ENCODE results near the gene MME.
"Not testable (repeated sequence)": the region's sequence is repeated elsewhere in the genome, so short reads cannot be mapped to it uniquely, and the experiment has no call there.

The MME gene

DNA sequence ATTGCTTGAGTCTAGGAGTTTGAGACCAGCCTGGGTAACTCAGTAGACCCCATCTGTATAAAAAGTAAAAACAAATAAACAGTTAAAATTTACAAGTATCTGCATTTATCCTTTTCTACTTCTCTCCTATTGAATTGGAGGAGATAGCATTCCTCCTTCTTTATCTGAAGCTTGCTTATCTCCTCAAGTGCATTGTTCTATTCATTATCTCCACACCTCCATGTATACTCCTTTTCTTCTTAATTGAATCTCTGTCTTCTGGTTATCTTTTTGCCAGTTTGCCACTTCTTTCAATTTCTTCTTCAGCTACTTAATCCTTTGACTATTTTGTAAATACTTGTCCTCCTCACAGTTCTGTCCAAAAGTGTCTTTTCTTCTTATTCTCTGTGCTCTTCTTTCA, 124.7 kb downstream of the MME start:
- no peak for TF ChIP-seq ZNF274 (IDR thresholded peaks at IDR 0.05; ENCODE audit: low read depth, low read length)

DNA sequence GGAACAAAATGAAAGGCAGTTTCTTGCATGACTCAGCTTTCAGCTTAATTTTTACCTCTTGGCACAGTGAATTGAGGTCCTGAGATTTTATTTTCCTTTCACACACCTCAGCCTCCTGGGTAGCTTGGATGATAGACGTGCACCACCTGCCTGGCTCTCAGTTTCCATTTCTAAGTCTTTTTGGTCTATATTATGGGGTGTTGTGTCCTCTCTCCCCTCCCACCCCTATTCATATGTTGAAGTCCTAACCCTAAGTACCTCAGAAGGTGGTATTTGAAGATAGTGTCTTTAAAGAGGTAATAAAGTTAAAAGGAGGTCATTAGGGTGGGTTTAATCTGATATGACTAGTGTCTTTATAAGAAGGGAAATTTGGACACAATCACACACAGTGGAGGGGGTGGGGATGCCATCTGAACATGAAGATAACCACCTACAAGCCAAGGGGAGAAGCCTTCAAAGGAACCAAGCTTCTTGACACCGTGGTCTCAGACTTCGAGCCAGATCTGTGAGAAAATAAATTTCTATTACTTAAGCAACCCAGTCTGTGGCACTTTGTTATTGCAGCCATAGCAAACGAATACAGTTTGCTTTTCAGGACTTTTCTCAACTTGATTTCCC, 128.2 kb downstream of the MME start:
- no peak overlapping the region for H3K4me3 ChIP-seq (ENCODE audit: low read length)
- no peak for TF ChIP-seq ZNF274 (IDR thresholded peaks at IDR 0.05; ENCODE audit: low read depth, low read length)

More for the DNA sequence above, 124.7 kb downstream of the MME start:
- no peak overlapping the region for H3K4me3 ChIP-seq (ENCODE audit: low read length)

DNA sequence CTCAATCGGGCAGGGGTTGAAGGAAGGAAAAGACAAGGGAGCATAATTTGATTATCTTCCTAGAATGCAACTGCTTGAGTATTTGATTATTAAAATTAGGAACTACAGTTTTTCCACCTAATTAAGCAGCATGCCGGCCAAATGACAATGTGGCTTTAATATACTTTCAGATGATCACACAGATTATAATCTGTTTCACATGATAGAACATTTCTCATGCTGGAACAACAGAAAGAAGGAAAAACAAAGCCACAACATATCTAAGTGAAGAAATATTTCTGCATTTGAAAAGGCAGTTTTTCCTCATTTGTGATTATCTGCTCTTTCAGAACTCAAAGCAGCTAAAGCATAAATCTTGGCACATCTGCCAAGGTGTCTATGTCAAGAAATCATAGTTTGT, 130.6 kb downstream of the MME start:
- no peak for TF ChIP-seq ZNF274 (IDR thresholded peaks at IDR 0.05; ENCODE audit: low read depth, low read length)

DNA sequence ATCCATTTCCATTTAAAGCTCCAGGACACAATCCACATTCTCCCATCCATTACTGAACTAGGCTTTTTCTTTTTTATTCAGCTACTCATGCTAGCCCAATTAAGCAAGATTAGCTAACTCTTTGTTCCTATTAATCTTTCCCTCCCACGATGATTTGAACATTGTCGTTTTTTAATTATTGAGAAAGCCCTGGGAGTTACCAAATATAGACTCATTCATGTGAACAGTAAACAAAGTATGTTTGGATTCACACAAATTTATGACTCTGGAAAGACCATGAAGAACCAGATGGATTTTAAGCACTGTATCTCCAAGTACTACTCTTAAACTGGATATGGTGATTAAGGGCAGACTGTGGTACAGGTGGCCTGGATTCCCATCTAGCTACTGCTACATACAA, 131.1 kb downstream of the MME start:
- H3K4me3 ChIP-seq (ENCODE audit: low read length), result no peak overlapping the region
- TF ChIP-seq ZNF274 (IDR thresholded peaks at IDR 0.05; ENCODE audit: low read depth, low read length), result no peak

More for the DNA sequence above, 130.6 kb downstream of the MME start:
- no peak overlapping the region for H3K4me3 ChIP-seq (ENCODE audit: low read length)

- TF ChIP-seq ZNF274 (IDR thresholded peaks at IDR 0.05; ENCODE audit: low read depth, low read length), result no peak
- H3K4me3 ChIP-seq (ENCODE audit: low read length), result no peak overlapping the region
These were observed 131.8 kb downstream of the MME start for GRCh38 chr3:155211940-155212339.

DNA sequence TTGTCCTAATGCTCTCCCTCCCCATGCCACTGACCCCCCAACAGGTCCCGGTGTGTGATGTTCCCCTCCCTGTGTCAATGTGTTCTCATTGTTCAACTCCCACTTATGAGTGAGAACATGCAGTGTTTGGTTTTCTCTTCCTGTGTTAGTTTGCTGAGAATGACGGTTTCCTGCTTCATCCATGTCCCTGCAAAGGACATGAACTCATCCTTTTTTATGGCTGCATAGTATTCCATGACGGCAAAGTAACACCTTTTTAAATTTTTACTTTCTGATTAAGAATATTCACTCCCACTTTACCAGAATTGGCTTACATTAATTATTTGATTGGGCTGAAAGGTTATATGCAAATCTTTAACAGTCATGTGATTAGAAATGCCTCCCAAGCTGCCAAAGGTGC, 135.9 kb downstream of the MME start:
- not testable (repeated sequence) for H3K4me3 ChIP-seq (ENCODE audit: low read length)

- no peak for TF ChIP-seq ZNF274 (IDR thresholded peaks at IDR 0.05; ENCODE audit: low read depth, low read length)
- no peak overlapping the region for H3K4me3 ChIP-seq (ENCODE audit: low read length)
These were observed 137.5 kb downstream of the MME start for GRCh38 chr3:155217591-155217990.

- no peak for TF ChIP-seq ZNF274 (IDR thresholded peaks at IDR 0.05; ENCODE audit: low read depth, low read length)
- no peak overlapping the region for H3K4me3 ChIP-seq (ENCODE audit: low read length)
These were observed 138.3 kb downstream of the MME start for GRCh38 chr3:155218462-155218861.

GRCh38 chr3:155219106-155219505, 139.0 kb downstream of the MME start:
- TF ChIP-seq ZNF274 (IDR thresholded peaks at IDR 0.05; ENCODE audit: low read depth, low read length), result no peak

DNA sequence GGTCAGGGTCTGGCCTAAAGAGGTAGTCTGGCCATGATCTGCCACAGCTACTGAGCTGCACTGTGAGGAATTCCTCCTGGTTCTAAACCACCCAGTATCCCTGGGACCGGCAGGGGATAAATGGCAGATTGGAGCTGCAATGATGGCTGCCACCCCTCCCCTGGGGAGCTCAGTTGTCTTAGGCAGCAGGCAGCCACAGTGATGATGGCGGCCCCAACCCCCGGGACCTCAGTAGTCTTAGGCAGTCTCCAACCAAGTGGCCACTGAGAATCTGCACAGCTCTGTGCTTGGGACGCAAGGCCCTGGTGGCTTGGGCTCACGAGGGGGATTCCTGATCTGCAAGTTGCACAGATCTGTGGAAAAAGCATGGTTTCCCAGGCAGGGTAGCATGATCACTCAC, 145.3 kb downstream of the MME start:
- H3K4me3 ChIP-seq (ENCODE audit: low read length), result no peak overlapping the region
- TF ChIP-seq ZNF274 (IDR thresholded peaks at IDR 0.05; ENCODE audit: low read depth, low read length), result no peak

More at GRCh38 chr3:155219106-155219505, 139.0 kb downstream of the MME start:
- H3K4me3 ChIP-seq (ENCODE audit: low read length), result no peak overlapping the region

DNA sequence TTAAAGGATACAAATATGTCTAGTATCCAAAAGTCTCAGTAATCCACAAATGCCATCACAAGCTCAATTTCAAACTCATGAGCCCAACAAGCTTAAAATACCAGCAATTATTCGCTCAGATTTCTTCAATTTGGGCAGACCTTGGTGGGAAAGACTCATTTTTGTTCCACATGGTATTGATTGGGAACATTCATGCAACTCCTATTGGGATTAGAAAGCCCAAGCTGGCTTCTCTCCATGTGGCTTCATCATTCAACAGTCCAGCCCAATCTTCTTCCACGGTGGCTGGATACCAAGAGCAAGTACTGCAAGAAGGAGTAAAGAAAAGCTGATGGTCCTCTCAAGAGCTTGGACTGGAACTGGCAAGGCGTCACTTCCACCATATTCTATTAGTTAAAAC, 147.0 kb downstream of the MME start:
- no peak overlapping the region for H3K4me3 ChIP-seq (ENCODE audit: low read length)
- no peak for TF ChIP-seq ZNF274 (IDR thresholded peaks at IDR 0.05; ENCODE audit: low read depth, low read length)

GRCh38 chr3:155228676-155229075, 148.6 kb downstream of the MME start:
- H3K4me3 ChIP-seq (ENCODE audit: low read length), result no peak overlapping the region
- TF ChIP-seq ZNF274 (IDR thresholded peaks at IDR 0.05; ENCODE audit: low read depth, low read length), result no peak

DNA sequence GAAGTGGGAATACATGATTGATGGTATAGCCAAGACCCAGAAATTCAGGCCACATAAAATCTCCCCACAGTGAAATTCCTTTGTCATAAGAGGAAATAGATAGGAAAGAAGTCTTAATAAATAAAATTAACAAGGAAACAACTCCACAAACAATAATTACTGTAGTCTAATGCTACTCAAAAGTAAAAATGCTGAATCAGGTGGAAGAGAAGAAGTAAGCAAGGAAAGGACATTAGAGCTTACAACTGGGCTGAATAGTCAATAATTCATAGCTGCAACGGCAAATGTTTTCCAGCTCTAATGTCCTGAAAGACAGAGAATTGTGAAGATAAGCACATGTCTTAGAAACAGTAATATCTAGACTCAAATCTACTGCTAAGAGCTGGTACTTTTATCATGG, 149.0 kb downstream of the MME start:
- no peak for TF ChIP-seq ZNF274 (IDR thresholded peaks at IDR 0.05; ENCODE audit: low read depth, low read length)
- no peak overlapping the region for H3K4me3 ChIP-seq (ENCODE audit: low read length)

- H3K4me3 ChIP-seq (ENCODE audit: low read length), result no peak overlapping the region
- TF ChIP-seq ZNF274 (IDR thresholded peaks at IDR 0.05; ENCODE audit: low read depth, low read length), result no peak
These were observed 150.3 kb downstream of the MME start for GRCh38 chr3:155230382-155230781.

DNA sequence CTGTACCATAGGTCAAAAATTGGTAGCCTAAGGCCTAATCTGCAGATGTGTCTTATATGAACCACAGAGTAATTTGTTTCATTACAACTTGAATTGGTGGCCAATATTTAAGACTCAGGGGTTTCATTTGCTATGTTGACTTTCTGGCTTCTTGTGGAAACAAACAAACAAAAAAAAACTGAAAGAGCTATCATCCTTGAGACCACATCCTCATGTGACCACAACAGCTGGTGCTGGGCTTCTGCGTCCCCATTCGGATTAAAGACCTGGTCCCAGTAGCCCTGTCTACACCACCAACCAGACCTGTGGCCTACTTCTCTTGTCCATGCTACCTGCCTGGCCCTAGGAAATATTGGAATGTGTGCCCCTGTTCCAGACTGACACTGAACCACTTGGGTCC, 151.7 kb downstream of the MME start:
- no peak for TF ChIP-seq ZNF274 (IDR thresholded peaks at IDR 0.05; ENCODE audit: low read depth, low read length)
- no peak overlapping the region for H3K4me3 ChIP-seq (ENCODE audit: low read length)

- H3K4me3 ChIP-seq (ENCODE audit: low read length), result no peak overlapping the region
- TF ChIP-seq ZNF274 (IDR thresholded peaks at IDR 0.05; ENCODE audit: low read depth, low read length), result no peak
These were observed 152.5 kb downstream of the MME start for GRCh38 chr3:155232605-155233004.
